GM13977 (cell line): ENCODE results near the gene PRRC1.

ENCODE experiments used
- DNase-seq: peaks from one replicate; pipeline ENCODE4 v3.0.0; 2012; ENCODE audit warnings: low spot score
- CTCF ChIP-seq: IDR thresholded peaks from 2 replicates; pipeline ENCODE4 v1.5.1; 2012; ENCODE audit warnings: mild to moderate bottlenecking, control low read depth; ENCODE audit not compliant: insufficient read depth; ENCODE audit errors: extremely low read depth, missing control alignments
- in situ Hi-C: fragments of 300-500 bp; cut with MboI; formaldehyde crosslinking; loops from one replicate; pipeline ENCODE4 v1.12.0; 2022; ENCODE audit warnings: low sequenced_read_pairs, low pct_unique_long_range_greater_than_20kb, mixed read lengths, inconsistent platforms; ENCODE audit not compliant: unreplicated experiment

The PRRC1 gene

GRCh38 chr5:127585661-127586060 lies 68.2 kb downstream of the PRRC1 start:
- no peak for DNase-seq
- in situ Hi-C loops, result no loop called here
- no peak for TF ChIP-seq CTCF

GRCh38 chr5:127586066-127586770 lies 68.8 kb downstream of the PRRC1 start:
- TF ChIP-seq CTCF, result no peak
- DNase-seq, result no peak
- in situ Hi-C loops, result no loop called here

- in situ Hi-C loops, result no loop called here
- DNase-seq, result no peak
- TF ChIP-seq CTCF, result no peak
Measured at GRCh38 chr5:127586811-127587210, 69.4 kb downstream of the PRRC1 start.

- no peak for TF ChIP-seq CTCF
- no peak for DNase-seq
- in situ Hi-C loops, result no loop called here
Measured at GRCh38 chr5:127587246-127587917, 69.9 kb downstream of the PRRC1 start.

- no peak for TF ChIP-seq CTCF
- no peak for DNase-seq
- in situ Hi-C loops, result no loop called here
Measured at GRCh38 chr5:127588368-127588767, 70.9 kb downstream of the PRRC1 start.

GRCh38 chr5:127589309-127590030 lies 72.0 kb downstream of the PRRC1 start:
- no peak for DNase-seq
- in situ Hi-C loops, result no loop called here

More at GRCh38 chr5:127589309-127590030, 72.0 kb downstream of the PRRC1 start:
- TF ChIP-seq CTCF, result no peak
